HG03097 (cell line): ENCODE data around the gene ARRDC2.

Experiments
- ATAC-seq: cut with Tn5 transposase; IDR thresholded peaks from one replicate; pipeline ENCODE4 v1.9.1; 2021; ENCODE audit not compliant: unreplicated experiment, low FRiP score

The ARRDC2 gene

GRCh38 chr19:18057557-18057956 lies 49.6 kb downstream of the ARRDC2 start:
- no peak for ATAC-seq

- ATAC-seq = peak; percentile 61
Observed at GRCh38 chr19:18058208-18059009, 50.4 kb downstream of the ARRDC2 start.

- no peak for ATAC-seq
Observed at GRCh38 chr19:18059297-18059696, 51.3 kb downstream of the ARRDC2 start.

GRCh38 chr19:18059902-18060301 lies 51.9 kb downstream of the ARRDC2 start:
- no peak for ATAC-seq

- no peak for ATAC-seq
Observed at GRCh38 chr19:18060472-18060871, 52.5 kb downstream of the ARRDC2 start.

- ATAC-seq = no peak
Observed at GRCh38 chr19:18062028-18062427, 54.1 kb downstream of the ARRDC2 start.

GRCh38 chr19:18063463-18063862 lies 55.5 kb downstream of the ARRDC2 start:
- ATAC-seq = no peak
